ENCODE data around the gene SORL1-AS1.

GRCh38 chr11:121494355-121495099 lies 41.8 kb upstream of the SORL1-AS1 start:
- TF ChIP-seq, protein P1, sequence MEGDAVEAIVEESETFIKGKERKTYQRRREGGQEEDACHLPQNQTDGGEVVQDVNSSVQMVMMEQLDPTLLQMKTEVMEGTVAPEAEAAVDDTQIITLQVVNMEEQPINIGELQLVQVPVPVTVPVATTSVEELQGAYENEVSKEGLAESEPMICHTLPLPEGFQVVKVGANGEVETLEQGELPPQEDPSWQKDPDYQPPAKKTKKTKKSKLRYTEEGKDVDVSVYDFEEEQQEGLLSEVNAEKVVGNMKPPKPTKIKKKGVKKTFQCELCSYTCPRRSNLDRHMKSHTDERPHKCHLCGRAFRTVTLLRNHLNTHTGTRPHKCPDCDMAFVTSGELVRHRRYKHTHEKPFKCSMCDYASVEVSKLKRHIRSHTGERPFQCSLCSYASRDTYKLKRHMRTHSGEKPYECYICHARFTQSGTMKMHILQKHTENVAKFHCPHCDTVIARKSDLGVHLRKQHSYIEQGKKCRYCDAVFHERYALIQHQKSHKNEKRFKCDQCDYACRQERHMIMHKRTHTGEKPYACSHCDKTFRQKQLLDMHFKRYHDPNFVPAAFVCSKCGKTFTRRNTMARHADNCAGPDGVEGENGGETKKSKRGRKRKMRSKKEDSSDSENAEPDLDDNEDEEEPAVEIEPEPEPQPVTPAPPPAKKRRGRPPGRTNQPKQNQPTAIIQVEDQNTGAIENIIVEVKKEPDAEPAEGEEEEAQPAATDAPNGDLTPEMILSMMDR (IDR thresholded peaks at IDR 0.05), result no peak
- TF ChIP-seq POLR2AphosphoS5 (IDR thresholded peaks at IDR 0.05) (no peak), POLR2A (IDR thresholded peaks at IDR 0.05) (no peak)
